Measurements from ENCODE around the gene LAMC2. TPM values are rescaled to one million over a fixed set of nuclear protein-coding genes. Genes with fewer than 3 reads are reported as not detected.

The LAMC2 gene
- total and polyA plus RNA-seq, 7 donors = 0.25 to 1.3 (median 0.99) TPM

DNA sequence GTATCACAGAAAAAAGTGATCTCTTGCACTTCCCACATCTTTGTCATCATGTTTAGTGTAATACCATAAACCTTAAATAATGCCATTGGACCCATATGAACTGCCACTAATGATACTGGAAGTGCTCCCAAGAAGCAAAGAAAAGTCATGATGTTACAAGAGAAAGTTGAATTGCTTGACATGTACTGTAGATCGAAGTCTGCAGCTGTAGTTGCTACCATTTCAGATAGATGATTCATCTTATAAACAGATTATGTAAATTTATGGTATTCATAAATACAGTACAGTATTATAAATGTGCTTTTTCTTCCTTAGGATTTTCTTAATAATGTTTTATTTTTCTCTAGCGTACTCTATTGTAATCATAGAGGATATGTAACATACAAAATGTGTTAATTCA is 30.1 kb upstream of the LAMC2 start:
- no peak overlapping the region for H3K27ac ChIP-seq
- H3K36me3 ChIP-seq (ENCODE audit: insufficient read depth in 1 of 2, low read depth in 1 of 2) = no peaks in the 10 kb centered on the region
- intact Hi-C loops (cut with DNase I) = no loop called here
- no peak overlapping the region for H3K4me3 ChIP-seq
- ATAC-seq = no peak
- H3K9me3 ChIP-seq = no peaks in the 10 kb centered on the region
- TF ChIP-seq, protein P1, sequence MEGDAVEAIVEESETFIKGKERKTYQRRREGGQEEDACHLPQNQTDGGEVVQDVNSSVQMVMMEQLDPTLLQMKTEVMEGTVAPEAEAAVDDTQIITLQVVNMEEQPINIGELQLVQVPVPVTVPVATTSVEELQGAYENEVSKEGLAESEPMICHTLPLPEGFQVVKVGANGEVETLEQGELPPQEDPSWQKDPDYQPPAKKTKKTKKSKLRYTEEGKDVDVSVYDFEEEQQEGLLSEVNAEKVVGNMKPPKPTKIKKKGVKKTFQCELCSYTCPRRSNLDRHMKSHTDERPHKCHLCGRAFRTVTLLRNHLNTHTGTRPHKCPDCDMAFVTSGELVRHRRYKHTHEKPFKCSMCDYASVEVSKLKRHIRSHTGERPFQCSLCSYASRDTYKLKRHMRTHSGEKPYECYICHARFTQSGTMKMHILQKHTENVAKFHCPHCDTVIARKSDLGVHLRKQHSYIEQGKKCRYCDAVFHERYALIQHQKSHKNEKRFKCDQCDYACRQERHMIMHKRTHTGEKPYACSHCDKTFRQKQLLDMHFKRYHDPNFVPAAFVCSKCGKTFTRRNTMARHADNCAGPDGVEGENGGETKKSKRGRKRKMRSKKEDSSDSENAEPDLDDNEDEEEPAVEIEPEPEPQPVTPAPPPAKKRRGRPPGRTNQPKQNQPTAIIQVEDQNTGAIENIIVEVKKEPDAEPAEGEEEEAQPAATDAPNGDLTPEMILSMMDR (IDR thresholded peaks at IDR 0.05) = no peak
- no peak for DNase-seq
- no peaks in the 10 kb centered on the region for H3K27me3 ChIP-seq (ENCODE audit: insufficient read depth in 3 of 3, low read length in 2 of 3)
- WGBS, 3 donors = 89 to 94% (median 89%) methylated on average over 2 of the region's 2 CpGs
- no peaks in the 10 kb centered on the region for H3K4me1 ChIP-seq

- intact Hi-C loops (cut with DNase I) = no loop called here
- DNase-seq (no peak), ATAC-seq (no peak)
- no peaks in the 10 kb centered on the region for H3K36me3 ChIP-seq (ENCODE audit: insufficient read depth in 1 of 2, low read depth in 1 of 2)
- H3K27ac ChIP-seq = no peak overlapping the region
- TF ChIP-seq, protein P1 (IDR thresholded peaks at IDR 0.05) = no peak
- H3K9me3 ChIP-seq = no peaks in the 10 kb centered on the region
- H3K4me3 ChIP-seq = no peak overlapping the region
- WGBS, 3 donors = 88 to 93% (median 90%) methylated on average over 9 of the region's 9 CpGs
- no peaks in the 10 kb centered on the region for H3K4me1 ChIP-seq
- no peaks in the 10 kb centered on the region for H3K27me3 ChIP-seq (ENCODE audit: insufficient read depth in 3 of 3, low read length in 2 of 3)
Observed at GRCh38 chr1:183159960-183160359, 26.1 kb upstream of the LAMC2 start.

DNA sequence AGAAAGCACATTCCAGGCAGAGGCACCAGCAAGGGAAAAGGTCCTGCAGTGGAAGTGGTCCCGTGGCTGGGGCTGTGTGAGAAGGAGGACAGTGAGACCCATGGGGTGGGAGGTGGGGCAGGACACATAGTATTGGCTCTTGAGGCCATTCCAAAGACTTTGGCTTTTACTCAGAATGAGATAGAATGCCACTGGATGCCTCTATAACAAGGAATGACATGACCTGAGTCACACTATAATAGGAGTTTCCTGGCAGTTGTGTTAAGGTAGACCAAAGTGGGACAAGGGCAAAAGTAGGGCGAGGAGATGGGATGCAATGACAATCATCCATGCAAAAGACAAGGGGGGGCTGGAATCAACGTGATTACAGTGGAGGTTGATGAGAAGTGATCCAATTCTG is 24.7 kb upstream of the LAMC2 start:
- 79 to 87% (median 82%) methylated on average over 3 of the region's 3 CpGs for WGBS, 3 donors
- no peak overlapping the region for H3K27ac ChIP-seq
- no peak for ATAC-seq
- H3K27me3 ChIP-seq (ENCODE audit: insufficient read depth in 3 of 3, low read length in 2 of 3) = no peaks in the 10 kb centered on the region
- no peak overlapping the region for H3K4me3 ChIP-seq
- TF ChIP-seq, protein P1 (IDR thresholded peaks at IDR 0.05) = no peak
- intact Hi-C loops (cut with DNase I) = no loop called here
- H3K9me3 ChIP-seq = no peaks in the 10 kb centered on the region
- no peaks in the 10 kb centered on the region for H3K36me3 ChIP-seq (ENCODE audit: insufficient read depth in 1 of 2, low read depth in 1 of 2)
- no peaks in the 10 kb centered on the region for H3K4me1 ChIP-seq
- no peak for DNase-seq

GRCh38 chr1:183163316-183163715 is 22.7 kb upstream of the LAMC2 start:
- Histone ChIP-seq H3K36me3 (ENCODE audit: insufficient read depth in 1 of 2, low read depth in 1 of 2) (no peaks in the 10 kb centered on the region), H3K4me3 (no peak overlapping the region), H3K9me3 (no peaks in the 10 kb centered on the region), H3K27ac (no peak overlapping the region), H3K4me1 (no peaks in the 10 kb centered on the region), H3K27me3 (ENCODE audit: insufficient read depth in 3 of 3, low read length in 2 of 3) (no peaks in the 10 kb centered on the region)
- WGBS, 3 donors = 87 to 90% (median 89%) methylated on average over 3 of the region's 3 CpGs
- no peak for DNase-seq
- intact Hi-C loops (cut with DNase I) = no loop called here
- TF ChIP-seq, protein P1 (IDR thresholded peaks at IDR 0.05) = no peak
- no peak for ATAC-seq

DNA sequence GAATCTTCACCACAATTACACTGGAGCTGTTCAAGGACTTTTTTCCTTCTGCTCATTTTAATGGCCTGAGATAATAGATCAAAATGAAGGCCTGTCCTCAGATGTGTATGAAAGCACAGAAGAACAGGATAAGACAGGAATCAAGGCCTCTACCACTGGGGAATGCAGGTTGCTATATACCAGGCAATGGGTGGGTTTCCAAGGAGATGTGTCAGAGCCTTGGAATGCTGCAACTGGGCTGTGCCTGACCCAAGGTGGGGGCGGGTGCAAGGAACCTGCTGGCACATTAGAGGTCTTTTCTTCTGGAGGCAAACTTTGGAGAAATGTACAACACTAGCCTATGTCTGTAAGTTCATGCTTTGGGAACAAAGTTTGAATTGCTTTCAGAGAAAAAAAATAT is 21.7 kb upstream of the LAMC2 start:
- H3K27me3 ChIP-seq (ENCODE audit: insufficient read depth in 3 of 3, low read length in 2 of 3) = no peaks in the 10 kb centered on the region
- TF ChIP-seq, protein P1 (IDR thresholded peaks at IDR 0.05) = no peak
- WGBS, 3 donors = 93 to 98% (median 96%) methylated on average over 1 of the region's 1 CpG
- ATAC-seq (no peak), DNase-seq (no peak)
- no peaks in the 10 kb centered on the region for H3K36me3 ChIP-seq (ENCODE audit: insufficient read depth in 1 of 2, low read depth in 1 of 2)
- H3K27ac ChIP-seq = no peak overlapping the region
- H3K4me3 ChIP-seq = no peak overlapping the region
- no peaks in the 10 kb centered on the region for H3K4me1 ChIP-seq
- H3K9me3 ChIP-seq = no peaks in the 10 kb centered on the region
- intact Hi-C loops (cut with DNase I) = no loop called here

Measured in psoas muscle (tissue), 8 donors.